K562 (cell line): Measurements from ENCODE around the gene RECQL5. TPM values are rescaled to one million over a fixed set of nuclear protein-coding genes. Genes with fewer than 3 reads are reported as not detected.
A peak's percentile ranks its signal among the peaks of the same experiment; 100 is the strongest.
"Not testable (repeated sequence)": the region's sequence is repeated elsewhere in the genome, so short reads cannot be mapped to it uniquely, and the experiment has no call there.

ENCODE experiments used
- ATAC-seq: fragments of 200-7000 bp; cut with Tn5 transposase; 3 replicates; pipeline ENCODE4 v1.9.1; 2020; ENCODE audit warnings: moderate library complexity
- BruUV-seq: library from RNA; stranded (reverse); fragments of 400-500 nt; replicated peaks from 2 replicates; lab custom pipeline; 2021; lab: Mats Ljungman, UMichigan
- CTCF ChIA-PET: fragments of 300-600 bp; formaldehyde crosslinking; extraction: SDS; loops from one replicate; lab custom pipeline; 2021; ENCODE audit warnings: low intra/inter-chr PET ratio; lab: Yijun Ruan, JAX
- POLR2A ChIA-PET: fragments of 300-600, 350-650 bp; sonication (Branson Sonifier 250); formaldehyde crosslinking; extraction: SDS; loops from one replicate; lab custom pipeline; 2021; ENCODE audit warnings: antibody characterized with exemption, inconsistent platforms; lab: Yijun Ruan, JAX
- DNase-seq, 4 experiments: peaks; one replicate each; pipeline versions ENCODE4 v3.0.0 to v3.0.0-alpha.2; 2011 to 2018; ENCODE audit warnings: low spot score in 3 of 4, mixed read lengths in 3 of 4; ENCODE audit errors: extremely low read depth in 1 of 4
- FAIRE-seq: peaks from 2 replicates; lab custom pipeline; 2011; peaks lifted over from hg19 to GRCh38; lab: Jason Lieb, UNC
- H2AFZ ChIP-seq: 2 replicates; pipeline ENCODE4 v1.6.0; 2011; ENCODE audit warnings: low read depth, low read length, control low read depth, inconsistent platforms
- H3K27ac ChIP-seq: fragments of 200-600 bp; 3 replicates; pipeline ENCODE4 v1.8.0; 2011; ENCODE audit warnings: low read depth, mild to moderate bottlenecking, control low read depth, inconsistent platforms, low read length, moderate library complexity, mixed read lengths; ENCODE audit errors: extremely low read depth
- H3K27me3 ChIP-seq, 2 experiments: fragments of 300-600 bp in 1 of 2; 2 replicates in 1 of 2; 3 replicates in 1 of 2; pipeline versions ENCODE4 v1.6.0 to v1.8.0; 2011; ENCODE audit warnings: inconsistent platforms in 2 of 2, low read length in 2 of 2, mild to moderate bottlenecking in 1 of 2, mixed read lengths in 1 of 2, moderate library complexity in 1 of 2; ENCODE audit not compliant: control insufficient read depth in 2 of 2, insufficient read depth in 2 of 2
- H3K36me3 ChIP-seq: fragments of 300-600 bp; 3 replicates; pipeline ENCODE4 v1.8.0; 2011; ENCODE audit warnings: mild to moderate bottlenecking, low read length, inconsistent platforms; ENCODE audit not compliant: control insufficient read depth, insufficient read depth
- H3K4me1 ChIP-seq, 2 experiments: fragments of 200-600 bp in 1 of 2; replicated peaks in 1 of 2; 2 replicates in 1 of 2; 3 replicates in 1 of 2; pipeline versions ENCODE4 v1.5.1 to v1.8.0; 2011; ENCODE audit warnings: inconsistent platforms in 2 of 2, low read length in 2 of 2, mild to moderate bottlenecking in 1 of 2, mixed read lengths in 1 of 2, moderate library complexity in 1 of 2; ENCODE audit not compliant: control insufficient read depth in 2 of 2, insufficient read depth in 2 of 2
- H3K4me2 ChIP-seq: 2 replicates; pipeline ENCODE4 v1.6.1; 2011; ENCODE audit warnings: low read length, control low read depth, inconsistent platforms, mixed read lengths; ENCODE audit not compliant: insufficient read depth
- H3K4me3 ChIP-seq: fragments of 200-600 bp; sonication (generic), shearing (Covaris generic); 2 replicates; pipeline ENCODE4 v1.5.1; 2016; ENCODE audit warnings: control low read depth, inconsistent platforms
- H3K79me2 ChIP-seq: fragments of 200-600 bp; 3 replicates; pipeline ENCODE4 v1.8.0; 2011; ENCODE audit warnings: low read length, inconsistent platforms; ENCODE audit not compliant: control insufficient read depth, insufficient read depth
- H3K9ac ChIP-seq, 2 experiments: 2 replicates each; pipeline versions ENCODE4 v1.6.0 to v1.6.1; 2011; ENCODE audit warnings: low read depth in 2 of 2, low read length in 2 of 2, control low read depth in 1 of 2, inconsistent platforms in 1 of 2, mild to moderate bottlenecking in 1 of 2, mixed read lengths in 1 of 2; ENCODE audit not compliant: insufficient read depth in 1 of 2
- H3K9me1 ChIP-seq: one replicate; pipeline ENCODE4 v1.6.0; 2011; ENCODE audit warnings: inconsistent platforms, mild to moderate bottlenecking, low read length, moderate library complexity; ENCODE audit not compliant: control insufficient read depth, insufficient read depth
- H3K9me3 ChIP-seq: replicated peaks from 2 replicates; pipeline ENCODE4 v1.5.1; 2011; ENCODE audit warnings: low read depth, low read length, inconsistent platforms; ENCODE audit not compliant: control insufficient read depth, insufficient read depth
- H4K20me1 ChIP-seq: replicated peaks from 2 replicates; pipeline ENCODE4 v1.6.1; 2011; ENCODE audit warnings: low read length, inconsistent platforms, mixed read lengths; ENCODE audit not compliant: control insufficient read depth, insufficient read depth
- HDAC1 ChIP-seq, 2 experiments: fragments of 450-650 bp; IDR thresholded peaks; 2 replicates each; pipeline ENCODE4 v1.6.1; 2016 to 2017; ENCODE audit warnings: inconsistent platforms in 1 of 2, mild to moderate bottlenecking in 1 of 2, moderate library complexity in 1 of 2
- HMG20B ChIP-seq: fragments of 250-450 bp; sonication (Bioruptor Pico); IDR thresholded peaks from 2 replicates; pipeline ENCODE4 v1.5.0; 2021; ENCODE audit warnings: mild to moderate bottlenecking
- MBD2 ChIP-seq: sonication (generic); IDR thresholded peaks from 2 replicates; pipeline ENCODE4 v1.6.1; 2016; ENCODE audit warnings: low read depth, borderline replicate concordance
- SUPT5H ChIP-seq: fragments of 450-650 bp; IDR thresholded peaks from 2 replicates; pipeline ENCODE4 v1.6.1; 2016
- ZNF696 ChIP-seq: fragments of 250-450 bp; sonication (Bioruptor Pico); conservative IDR thresholded peaks from 2 replicates; pipeline ENCODE4 v1.4.0; 2020; ENCODE audit warnings: mild to moderate bottlenecking, moderate library complexity
- WGBS: fragments of 100-300 bp; shearing (Covaris generic); methylation state at CpG from one replicate; pipeline ENCODE4 v1.1.6; 2016; ENCODE audit warnings: low coverage, mixed read lengths; ENCODE audit not compliant: insufficient coverage; ENCODE audit errors: missing lambda C conversion rate; 5-methylcytosine and 5-hydroxymethylcytosine counted together
- in situ Hi-C: fragments of 300-500 bp; cut with MboI; formaldehyde crosslinking; loops from 4 replicates; pipeline ENCODE4 v1.15.0; 2018; ENCODE audit warnings: inconsistent platforms, mixed read lengths
- intact Hi-C: fragments of 100-400 bp; cut with micrococcal nuclease; formaldehyde crosslinking; loops from 2 replicates; pipeline ENCODE4 v1.14.2; 2022
- polyA plus RNA-seq, 8 experiments: library from polyadenylated mRNA; depleted of rRNA in 4 of 8; stranded (reverse) in 5 of 8; unstranded in 3 of 8; fragments of >200 nt; fragmentation: Nextera tagmentation in 2 of 8; fragmentation: Illumina TruSeq in 1 of 8; extraction: Ambion mirVana in 2 of 8; extraction: Trizol in 1 of 8; gene quantifications; 2 replicates each; pipeline versions ENCODE4 v1.2.1 to v1.2.3, GENCODE V29; 2011 to 2014; ENCODE audit warnings: inconsistent platforms in 1 of 8, missing spikeins in 1 of 8
- total RNA-seq, 7 experiments: library from RNA; depleted of rRNA in 6 of 7; stranded (reverse); fragments of >200 nt in 6 of 7; fragmentation: Illumina TruSeq in 2 of 7; extraction: Trizol in 2 of 7; gene quantifications; 2 replicates each; pipeline versions ENCODE4 v1.2.1 to v1.2.3, GENCODE V29; 2011 to 2021; ENCODE audit warnings: low replicate concordance in 1 of 7
- TF ChIP-seq, protein P1 (sequence below): fragments of 450-650 bp; conservative IDR thresholded peaks from 2 replicates; pipeline ENCODE4 v1.6.1; 2016; ENCODE audit warnings: missing genetic modification characterization, low read depth, mild to moderate bottlenecking, control low read depth, missing compliant biosample characterization
- TF ChIP-seq, protein P2 (sequence below): fragments of 450-650 bp; IDR thresholded peaks from 2 replicates; pipeline ENCODE4 v1.6.1; 2014; ENCODE audit warnings: low read depth, mild to moderate bottlenecking, moderate library complexity, borderline replicate concordance

RECQL5 gene
- total and polyA plus RNA-seq, 9 of the 15 experiments (the other 6 are each of a cell fraction or from before 2014, with no cell fraction given), result 4.1 to 34.8 (median 16.4) TPM

DNA sequence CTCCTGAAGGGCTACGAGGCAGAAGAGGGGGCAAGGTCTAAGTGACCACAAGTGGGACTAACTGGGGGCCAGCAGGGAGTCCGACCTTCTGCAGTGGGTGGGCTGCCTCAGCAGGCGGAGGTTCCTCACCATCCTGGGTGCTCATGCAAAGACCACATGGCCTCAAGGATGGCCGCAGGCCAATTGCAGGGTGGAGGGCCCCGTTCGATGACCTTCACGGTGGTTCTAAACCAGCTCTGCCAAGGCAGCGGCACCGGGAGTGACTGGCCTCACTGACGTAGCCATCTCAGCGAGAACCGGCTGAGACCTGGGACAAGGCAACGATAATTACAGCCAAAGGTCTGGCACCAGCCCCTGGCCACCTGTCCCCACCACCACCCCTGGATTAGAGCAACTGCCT, 28.1 kb downstream of the RECQL5 start (continued):
- no peak for TF ChIP-seq MBD2

DNA sequence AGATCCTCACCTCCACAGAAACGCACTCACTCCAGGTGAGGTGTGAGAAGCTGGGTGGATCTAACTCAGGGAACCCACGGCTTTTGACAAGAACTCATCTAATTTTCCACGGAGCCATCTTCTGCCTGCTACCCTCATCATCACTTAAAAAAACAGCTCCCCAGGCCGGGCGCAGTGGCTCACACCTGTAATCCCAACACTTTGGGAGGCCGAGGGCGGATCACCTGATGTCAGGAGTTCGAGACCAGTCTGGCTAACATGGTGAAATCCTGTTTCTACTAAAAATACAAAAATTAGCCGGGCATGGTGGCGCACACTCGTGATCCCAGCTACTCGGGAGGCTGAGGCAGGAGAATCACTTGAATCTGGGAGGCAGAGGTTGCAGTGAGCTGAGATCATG, 28.9 kb downstream of the RECQL5 start:
- CTCF ChIA-PET, H3K9me1 ChIP-seq, BruUV-seq, H3K27ac ChIP-seq, H3K27me3 ChIP-seq, in situ Hi-C loops, H3K4me2 ChIP-seq, DNase-seq, FAIRE-seq, H3K9ac ChIP-seq, H2AFZ ChIP-seq, H3K36me3 ChIP-seq, H3K4me3 ChIP-seq, intact Hi-C loops, H3K9me3 ChIP-seq, ATAC-seq, H3K79me2 ChIP-seq: not testable (repeated sequence)
- 79% methylated on average over 12 of the region's 12 CpGs for WGBS
- Histone ChIP-seq H3K4me1 (peaks cover 26 to 54% of the 10 kb centered on the region in 2 experiments), H4K20me1 (0 out of 2 replicates have a peak, but pooled peaks cover 18% of the 10 kb centered on the region)
- POLR2A ChIA-PET, result interaction anchor here (0.6 to 1.9 kb wide), 3 partner anchors 11 to 14 kb away, joined by 3 to 8 read pairs (median 5); no protein-coding TSS in a partner anchor

DNA sequence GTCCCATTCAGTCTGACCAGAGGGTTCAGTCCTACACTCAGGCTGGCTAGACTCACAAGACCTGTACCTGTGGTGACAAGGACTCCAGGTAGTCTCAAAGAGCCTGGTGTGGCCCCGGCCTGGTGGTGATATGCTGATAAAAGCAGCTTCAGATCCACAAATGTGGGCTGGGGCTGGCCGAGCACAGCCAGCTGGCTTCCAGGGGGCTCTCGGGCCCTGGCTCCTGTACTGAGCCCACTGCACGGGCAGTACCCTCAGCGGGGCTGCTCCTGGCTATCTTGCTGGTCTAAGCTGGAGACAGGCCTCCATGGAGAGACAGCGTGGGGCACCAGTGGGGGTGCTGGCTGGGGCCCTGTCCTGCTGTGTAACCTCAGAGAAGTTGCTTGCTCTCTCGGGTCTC, 29.4 kb downstream of the RECQL5 start:
- no peaks in the 10 kb centered on the region for H3K9me3 ChIP-seq
- BruUV-seq, result no TSS peak
- no peaks in the 10 kb centered on the region for H3K9me1 ChIP-seq
- no peak for FAIRE-seq
- in situ Hi-C loops (no loop called here), intact Hi-C loops (no loop called here)
- peaks cover 3% of the 10 kb centered on the region; the same call in 1 of the 3 replicates for H3K36me3 ChIP-seq
- CTCF ChIA-PET, result no interaction called here
- DNase-seq, result no peak
- H3K4me3 ChIP-seq, result no peak overlapping the region
- H4K20me1 ChIP-seq, result 0 out of 2 replicates have a peak, but pooled peaks cover 13% of the 10 kb centered on the region
- H3K9ac ChIP-seq, result peak overlapping the region in 1 of 2 experiments; percentile 29; a peak in 2 of 4 replicates
- H3K4me2 ChIP-seq, result no peak overlapping the region
- no peak overlapping the region for H2AFZ ChIP-seq
- H3K4me1 ChIP-seq, result peaks cover 22 to 54% of the 10 kb centered on the region in 2 experiments
- no peak for ATAC-seq
- no peaks in the 10 kb centered on the region for H3K27me3 ChIP-seq
- no peak overlapping the region for H3K27ac ChIP-seq
- POLR2A ChIA-PET, result interaction anchor here (0.6 to 1.9 kb wide), 3 partner anchors 10 to 14 kb away, joined by 3 to 8 read pairs (median 5); no protein-coding TSS in a partner anchor
- 98% methylated on average over 4 of the region's 7 CpGs for WGBS
- no peaks in the 10 kb centered on the region for H3K79me2 ChIP-seq
- TF ChIP-seq, protein P1, sequence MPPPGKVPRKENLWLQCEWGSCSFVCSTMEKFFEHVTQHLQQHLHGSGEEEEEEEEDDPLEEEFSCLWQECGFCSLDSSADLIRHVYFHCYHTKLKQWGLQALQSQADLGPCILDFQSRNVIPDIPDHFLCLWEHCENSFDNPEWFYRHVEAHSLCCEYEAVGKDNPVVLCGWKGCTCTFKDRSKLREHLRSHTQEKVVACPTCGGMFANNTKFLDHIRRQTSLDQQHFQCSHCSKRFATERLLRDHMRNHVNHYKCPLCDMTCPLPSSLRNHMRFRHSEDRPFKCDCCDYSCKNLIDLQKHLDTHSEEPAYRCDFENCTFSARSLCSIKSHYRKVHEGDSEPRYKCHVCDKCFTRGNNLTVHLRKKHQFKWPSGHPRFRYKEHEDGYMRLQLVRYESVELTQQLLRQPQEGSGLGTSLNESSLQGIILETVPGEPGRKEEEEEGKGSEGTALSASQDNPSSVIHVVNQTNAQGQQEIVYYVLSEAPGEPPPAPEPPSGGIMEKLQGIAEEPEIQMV (tag), result no peak
- TF ChIP-seq SUPT5H, result no peak
- TF ChIP-seq HMG20B (CRISPR knock-in tag), result no peak
- TF ChIP-seq ZNF696 (CRISPR knock-in tag), result no peak
- TF ChIP-seq, protein P2, sequence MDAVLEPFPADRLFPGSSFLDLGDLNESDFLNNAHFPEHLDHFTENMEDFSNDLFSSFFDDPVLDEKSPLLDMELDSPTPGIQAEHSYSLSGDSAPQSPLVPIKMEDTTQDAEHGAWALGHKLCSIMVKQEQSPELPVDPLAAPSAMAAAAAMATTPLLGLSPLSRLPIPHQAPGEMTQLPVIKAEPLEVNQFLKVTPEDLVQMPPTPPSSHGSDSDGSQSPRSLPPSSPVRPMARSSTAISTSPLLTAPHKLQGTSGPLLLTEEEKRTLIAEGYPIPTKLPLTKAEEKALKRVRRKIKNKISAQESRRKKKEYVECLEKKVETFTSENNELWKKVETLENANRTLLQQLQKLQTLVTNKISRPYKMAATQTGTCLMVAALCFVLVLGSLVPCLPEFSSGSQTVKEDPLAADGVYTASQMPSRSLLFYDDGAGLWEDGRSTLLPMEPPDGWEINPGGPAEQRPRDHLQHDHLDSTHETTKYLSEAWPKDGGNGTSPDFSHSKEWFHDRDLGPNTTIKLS, result no peak
- no peak for TF ChIP-seq HDAC1 (IDR thresholded peaks at IDR 0.05)
